Measurements from ENCODE around the gene PRKN.

GRCh38 chr6:162307865-162308264, 419.7 kb downstream of the PRKN start:
- TF ChIP-seq GATA2 (IDR thresholded peaks at IDR 0.05; ENCODE audit: low read depth, low read length) (no peak), GATA3 (IDR thresholded peaks at IDR 0.05; ENCODE audit: low read depth, low read length) (no peak)
